HEK293T (cell line): ENCODE data around the gene TSPAN17.

ENCODE experiments used
- BHLHE40 ChIP-seq: fragments of 450-650 bp; IDR thresholded peaks from 2 replicates; pipeline ENCODE4 v1.6.1; 2016; ENCODE audit warnings: mild to moderate bottlenecking, moderate library complexity, borderline replicate concordance
- FOXM1 ChIP-seq: fragments of 450-650 bp; IDR thresholded peaks from 2 replicates; pipeline ENCODE4 v1.6.1; 2017; ENCODE audit warnings: mild to moderate bottlenecking, borderline replicate concordance
- L3MBTL2 ChIP-seq: fragments of 450-650 bp; conservative IDR thresholded peaks from 2 replicates; pipeline ENCODE4 v1.6.1; 2016; ENCODE audit warnings: mild to moderate bottlenecking
- NFRKB ChIP-seq: fragments of 450-650 bp; IDR thresholded peaks from 2 replicates; pipeline ENCODE4 v1.6.1; 2016; ENCODE audit warnings: mild to moderate bottlenecking, moderate library complexity
- SP1 ChIP-seq: fragments of 450-650 bp; IDR thresholded peaks from 2 replicates; pipeline ENCODE4 v1.6.1; 2017
- TARDBP ChIP-seq: fragments of 450-650 bp; IDR thresholded peaks from 2 replicates; pipeline ENCODE4 v1.6.1; 2016

DNA sequence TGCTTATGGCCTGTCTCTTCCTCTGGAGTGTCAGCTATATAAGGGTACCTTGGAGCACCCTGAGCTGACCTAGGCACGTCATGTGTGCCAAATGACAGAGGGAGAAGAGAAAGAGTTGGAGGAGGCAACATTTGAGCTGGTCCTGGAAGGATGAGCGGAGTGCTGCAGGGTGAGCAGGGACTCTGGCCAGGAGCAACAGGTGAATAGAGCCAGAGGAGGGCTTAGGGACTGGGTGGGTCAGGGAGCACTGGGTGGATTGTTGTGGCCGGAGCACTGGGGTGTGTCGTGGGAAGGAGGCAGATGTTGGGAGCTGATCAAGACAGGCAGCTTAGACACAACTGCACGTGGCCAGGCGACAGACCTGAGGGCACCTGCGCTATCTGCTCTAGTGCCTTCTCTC lies 43.6 kb downstream of the TSPAN17 start:
- TF ChIP-seq TARDBP = no peak
- TF ChIP-seq FOXM1 = no peak
- TF ChIP-seq SP1 = no peak
- no peak for TF ChIP-seq BHLHE40
- no peak for TF ChIP-seq NFRKB
- TF ChIP-seq L3MBTL2 = no peak
